RKO (cell line): ENCODE measurements around the gene KDM4B.
"Not testable (repeated sequence)": the region's sequence is repeated elsewhere in the genome, so short reads cannot be mapped to it uniquely, and the experiment has no call there.

Experiments used
- DNase-seq: peaks from one replicate; pipeline ENCODE4 v3.0.0-alpha.2; 2016; ENCODE audit warnings: low spot score

The KDM4B gene

DNA sequence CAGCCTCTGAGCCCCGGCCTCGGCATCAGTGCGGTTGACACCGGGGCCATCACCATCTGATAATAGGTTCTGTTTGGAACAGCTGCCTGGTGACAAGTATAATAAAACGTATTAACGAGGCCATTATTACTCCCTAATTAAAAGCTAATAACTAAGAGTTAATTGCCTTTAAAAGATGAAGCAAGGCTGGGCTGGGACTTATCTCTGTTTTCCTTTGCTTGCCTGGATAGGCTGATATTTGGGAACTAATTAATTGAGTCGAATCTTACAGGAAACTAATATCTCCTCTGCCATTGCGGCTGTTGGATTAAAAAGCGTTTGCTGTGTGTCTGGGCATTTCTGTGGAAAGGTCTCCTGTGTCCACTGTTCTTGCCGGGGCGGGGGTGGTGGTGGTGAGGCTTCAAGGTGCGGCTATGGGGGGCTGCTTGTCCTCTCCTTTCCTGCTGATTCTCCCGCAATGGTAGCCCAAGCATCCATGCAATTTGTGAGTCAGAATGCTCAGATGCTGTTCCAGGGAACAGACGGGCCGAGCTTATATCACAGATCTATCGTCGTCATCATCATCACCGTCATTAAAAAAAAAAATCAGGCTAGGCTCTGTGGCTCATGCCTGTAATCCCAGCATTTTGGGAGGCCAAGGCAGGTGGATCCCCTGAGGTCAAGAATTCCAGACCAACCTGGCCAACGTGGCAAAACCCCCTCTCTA is 209.0 kb downstream of the KDM4B start:
- DNase-seq = no peak

- DNase-seq = no peak
Observed at GRCh38 chr19:5178841-5179240, 209.9 kb downstream of the KDM4B start.

- DNase-seq = no peak
Observed at GRCh38 chr19:5179256-5179655, 210.3 kb downstream of the KDM4B start.

- no peak for DNase-seq
Observed at GRCh38 chr19:5181329-5181728, 212.4 kb downstream of the KDM4B start.

DNA sequence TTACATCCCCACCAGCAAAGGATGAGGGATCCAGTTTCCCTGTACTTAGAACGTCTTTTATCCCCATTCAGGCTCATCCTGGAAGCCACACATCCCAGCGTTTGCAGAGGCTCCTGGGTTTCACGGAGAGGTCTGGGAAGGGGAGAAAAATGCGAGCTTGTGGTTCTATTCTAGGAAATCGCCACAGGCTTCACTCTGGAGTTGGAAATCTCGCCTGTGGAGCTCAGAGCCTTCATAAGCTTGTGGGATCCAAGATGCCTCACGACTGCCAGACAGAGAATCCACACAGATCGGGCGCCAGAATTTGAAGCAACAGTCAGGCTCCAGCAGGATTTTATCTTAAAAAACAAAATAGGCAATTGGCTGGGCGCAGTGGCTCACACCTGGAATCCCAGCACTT is 213.8 kb downstream of the KDM4B start:
- no peak for DNase-seq

GRCh38 chr19:5183616-5184015 is 214.7 kb downstream of the KDM4B start:
- DNase-seq = no peak

GRCh38 chr19:5184930-5185329 is 216.0 kb downstream of the KDM4B start:
- no peak for DNase-seq

DNA sequence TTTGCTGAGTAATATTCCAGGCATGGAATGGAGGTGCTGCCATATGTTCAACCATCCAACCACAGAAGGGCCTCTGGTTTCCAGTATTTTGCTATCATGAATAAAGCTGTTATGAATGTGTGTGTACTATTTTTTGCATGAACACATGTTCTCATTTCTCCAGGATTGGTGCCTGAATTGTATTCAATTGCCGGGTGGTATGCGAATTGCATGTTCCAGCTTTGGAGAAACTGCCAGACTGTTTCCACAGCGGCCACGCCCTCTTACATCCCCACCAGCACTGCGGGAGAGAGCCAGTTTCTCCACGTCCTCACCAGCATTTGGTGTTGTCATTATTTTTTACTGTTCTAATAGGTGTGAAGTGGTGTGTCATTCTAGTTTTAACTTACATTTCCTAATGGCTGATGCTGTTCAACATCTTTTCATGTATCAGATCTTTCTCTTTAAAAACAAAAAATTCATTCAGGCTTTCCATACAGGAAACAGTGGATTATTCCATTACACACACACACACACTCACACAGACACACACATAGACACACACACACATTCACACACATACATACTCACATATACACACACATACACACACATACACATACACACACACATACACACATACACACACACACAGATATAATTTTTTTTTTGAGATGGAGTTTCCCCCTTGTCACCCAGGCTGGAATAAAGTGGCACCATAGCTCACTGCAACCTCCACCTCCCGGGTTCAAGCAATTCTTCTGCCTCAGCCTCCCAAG is 217.6 kb downstream of the KDM4B start:
- DNase-seq = no peak

GRCh38 chr19:5188548-5189317 is 219.8 kb downstream of the KDM4B start:
- DNase-seq = no peak

GRCh38 chr19:5189318-5189607 is 220.3 kb downstream of the KDM4B start:
- no peak for DNase-seq

DNA sequence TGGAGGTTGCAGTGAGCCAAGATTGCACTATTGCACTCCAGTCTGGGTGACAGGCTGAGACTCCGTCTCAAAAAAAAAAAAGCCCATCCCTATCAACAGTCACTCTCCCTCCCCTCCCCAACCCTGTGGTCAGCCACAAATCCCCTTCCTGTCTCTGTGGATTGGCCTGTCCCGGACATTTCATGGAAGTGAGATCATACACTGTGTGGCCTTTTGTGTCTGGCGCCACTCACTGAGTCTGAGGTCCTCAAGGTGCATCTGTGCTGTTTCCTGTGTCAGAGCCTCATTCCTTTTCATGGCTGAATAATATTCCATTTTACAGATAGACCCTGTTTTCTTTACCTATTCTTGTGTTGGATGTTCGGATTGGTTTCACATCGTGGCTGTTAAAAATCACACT is 222.2 kb downstream of the KDM4B start:
- DNase-seq = no peak

DNA sequence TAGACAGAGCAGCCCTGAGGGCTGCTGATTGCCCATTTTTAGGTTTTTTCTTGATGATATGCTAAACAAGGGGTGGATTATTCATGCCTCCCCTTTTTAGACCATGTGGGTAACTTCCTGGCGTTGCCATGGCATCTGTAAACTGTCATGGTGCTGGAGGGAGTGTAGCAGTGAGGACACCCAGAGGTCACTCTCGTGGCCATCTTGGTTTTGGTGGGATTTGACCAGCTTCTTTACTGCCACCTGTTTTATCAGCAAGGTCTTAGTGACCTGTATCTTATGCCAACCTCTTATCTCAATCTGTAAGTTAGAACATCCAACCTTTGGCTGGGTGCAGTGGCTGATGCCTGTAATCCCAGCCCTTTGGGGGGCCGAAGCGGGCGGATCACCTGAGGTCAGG is 223.7 kb downstream of the KDM4B start:
- no peak for DNase-seq

DNA sequence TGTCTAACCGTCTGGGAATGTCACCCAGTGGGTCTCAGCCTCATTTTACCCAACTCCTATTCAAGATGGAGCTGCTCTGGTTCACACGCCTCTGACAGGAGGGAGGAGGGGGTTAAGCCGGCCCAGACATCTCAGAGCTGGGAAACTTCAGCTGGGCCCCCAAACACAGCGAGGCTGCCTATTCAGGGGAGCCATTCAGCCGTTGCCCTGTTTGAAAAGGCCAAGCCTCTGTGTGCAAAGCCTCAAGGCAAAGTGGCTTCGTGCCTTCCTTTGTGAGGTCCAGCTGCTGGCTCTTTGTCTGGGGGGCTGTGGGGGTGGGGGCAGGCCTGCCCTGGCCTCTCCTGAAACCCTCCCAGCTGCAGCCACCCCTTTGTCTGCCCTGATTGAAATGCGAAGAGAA is 224.3 kb downstream of the KDM4B start:
- DNase-seq = no peak

GRCh38 chr19:5194641-5195040 is 225.7 kb downstream of the KDM4B start:
- DNase-seq = no peak

GRCh38 chr19:5195587-5195986 is 226.7 kb downstream of the KDM4B start:
- not testable (repeated sequence) for DNase-seq

DNA sequence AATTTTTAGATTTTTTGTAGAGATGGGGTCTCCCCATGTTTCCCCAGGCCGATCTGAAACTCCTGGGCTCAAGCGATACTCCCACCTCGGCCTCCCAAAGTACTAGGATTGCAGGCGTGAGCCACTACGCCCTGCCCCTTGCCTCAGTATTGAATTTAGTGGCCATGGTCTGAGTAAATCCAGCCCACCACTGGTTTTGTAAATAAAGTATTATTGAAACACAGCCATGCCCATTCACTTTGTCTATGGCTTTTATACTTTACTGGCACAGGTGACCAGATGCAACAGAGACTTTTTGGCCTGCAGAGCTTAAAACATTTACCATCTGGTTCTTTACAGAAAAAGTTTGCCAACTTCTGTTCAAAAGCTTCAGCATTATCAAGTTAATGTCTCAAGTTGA is 227.9 kb downstream of the KDM4B start:
- DNase-seq = no peak

DNA sequence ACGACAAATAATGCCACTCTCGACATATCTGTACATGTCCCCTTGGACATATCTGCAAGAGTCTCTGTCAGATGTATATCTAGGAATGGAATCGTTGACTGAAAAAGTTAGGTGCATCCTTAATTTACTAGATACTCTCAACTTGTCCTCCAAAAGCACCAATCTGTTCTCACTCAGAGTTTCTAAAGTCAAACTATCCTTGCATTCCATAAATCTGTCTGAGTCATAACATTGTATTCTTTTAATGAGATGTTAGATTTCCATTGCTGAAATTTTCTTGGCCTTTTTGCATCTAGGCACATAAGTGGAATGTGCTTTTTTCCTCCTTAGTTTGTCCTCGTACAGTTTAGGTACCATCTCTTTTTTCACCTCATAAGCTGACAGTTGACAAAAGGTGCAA is 231.9 kb downstream of the KDM4B start:
- DNase-seq = no peak

DNA sequence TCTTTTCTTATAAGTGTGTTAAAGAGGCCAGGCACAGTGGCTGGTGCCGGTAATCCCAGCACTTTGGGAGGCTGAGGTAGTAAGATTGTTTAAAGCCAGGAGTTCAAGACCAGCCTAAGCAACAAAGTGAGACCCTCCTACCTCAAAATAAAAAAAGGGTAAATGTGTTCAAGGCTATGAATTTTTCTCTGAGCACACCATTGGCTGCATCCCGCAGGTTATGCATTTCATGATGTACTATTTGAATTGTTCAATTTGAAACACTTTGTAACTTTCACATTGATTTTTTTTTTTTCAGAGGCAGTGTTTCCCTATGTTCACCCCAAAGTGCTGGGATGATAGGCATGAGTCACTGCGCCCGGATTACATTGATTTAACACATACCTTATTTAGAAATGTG is 233.6 kb downstream of the KDM4B start:
- no peak for DNase-seq
